Natural killer cell (primary cell): ENCODE results near the gene ITPR1. TPM values are rescaled to one million over a fixed set of nuclear protein-coding genes. Genes with fewer than 3 reads are reported as not detected.

Experiments
- ATAC-seq, 3 donors: fragments of 150-1000 bp in 2 of 3; fragments of 200-7000 bp in 1 of 3; cut with Tn5 transposase; 1 replicate in 1 of 3; 2 replicates in 2 of 3; pipeline ENCODE4 v1.10.0; 2021; ENCODE audit warnings: mild to moderate bottlenecking in 2 of 3, moderate library complexity in 2 of 3
- DNase-seq, 2 donors: peaks; one replicate each; pipeline versions ENCODE4 v3.0.0 to v3.0.0-alpha.2; 2013 to 2021; ENCODE audit warnings: mixed read lengths in 1 of 2
- H3K27ac ChIP-seq: one replicate; pipeline ENCODE4 v1.5.1; 2013; ENCODE audit warnings: mild to moderate bottlenecking, low read length
- H3K27me3 ChIP-seq: one replicate; pipeline ENCODE4 v1.6.1; 2013; ENCODE audit warnings: low read length; ENCODE audit not compliant: control insufficient read depth, insufficient read depth
- H3K36me3 ChIP-seq: one replicate; pipeline ENCODE4 v1.6.1; 2013; ENCODE audit warnings: low read length; ENCODE audit not compliant: control insufficient read depth, insufficient read depth
- H3K4me1 ChIP-seq: one replicate; pipeline ENCODE4 v1.6.1; 2013; ENCODE audit warnings: low read length; ENCODE audit not compliant: control insufficient read depth, insufficient read depth
- H3K4me3 ChIP-seq: one replicate; pipeline ENCODE4 v1.5.1; 2013; ENCODE audit warnings: low read length
- H3K9me3 ChIP-seq: one replicate; pipeline ENCODE4 v1.6.1; 2013; ENCODE audit warnings: low read length; ENCODE audit not compliant: control insufficient read depth, insufficient read depth
- H3K27ac Mint-ChIP-seq, 2 donors: one replicate each; pipeline ENCODE4 v1.8.0; 2022; ENCODE audit warnings: mild to moderate bottlenecking in 2 of 2, mixed read lengths in 2 of 2, moderate library complexity in 1 of 2
- H3K27me3 Mint-ChIP-seq, 2 donors: one replicate each; pipeline ENCODE4 v1.8.0; 2022; ENCODE audit warnings: low read depth in 2 of 2, mixed read lengths in 2 of 2
- H3K36me3 Mint-ChIP-seq: one replicate; pipeline ENCODE4 v1.8.0; 2022; ENCODE audit warnings: mixed read lengths
- H3K4me1 Mint-ChIP-seq, 2 donors: one replicate each; pipeline ENCODE4 v1.8.0; 2022; ENCODE audit warnings: mixed read lengths in 2 of 2
- H3K4me3 Mint-ChIP-seq: one replicate; pipeline ENCODE4 v1.8.0; 2022; ENCODE audit warnings: mild to moderate bottlenecking, moderate library complexity, mixed read lengths
- H3K9me3 Mint-ChIP-seq, 2 donors: one replicate each; pipeline ENCODE4 v1.8.0; 2022; ENCODE audit warnings: mixed read lengths in 2 of 2
- CTCF ChIP-seq: fragments of 200-600 bp; IDR thresholded peaks from one replicate; pipeline ENCODE4 v1.8.0; 2022; ENCODE audit warnings: antibody characterized with exemption
- WGBS: methylation state at CpG from one replicate; pipeline ENCODE4 v1.1.7; 2013; ENCODE audit warnings: missing lambda C conversion rate; ENCODE audit not compliant: insufficient coverage; 5-methylcytosine and 5-hydroxymethylcytosine counted together
- intact Hi-C: fragments of 100-400 bp; cut with micrococcal nuclease; formaldehyde crosslinking; loops from one replicate; pipeline ENCODE4 v1.14.2; 2022
- total RNA-seq, 4 donors: library from RNA; stranded (reverse); fragments of 120-200 nt in 1 of 4; gene quantifications; one replicate each; pipeline versions ENCODE4 v1.2.3 to v1.2.4, GENCODE V29; 2013 to 2022

The ITPR1 gene
- total RNA-seq, 3 donors from 2014 or later (not counting 1 experiment from before 2014, with no cell fraction given) = 86.7 to 123 (median 94.8) TPM

GRCh38 chr3:4819746-4820145 lies 326.6 kb downstream of the ITPR1 start:
- no peaks in the 10 kb centered on the region for H3K27me3 ChIP-seq
- H3K4me1 Mint-ChIP-seq = peaks cover 38 to 56% of the 10 kb centered on the region in 2 donors

GRCh38 chr3:4820296-4821121 lies 327.4 kb downstream of the ITPR1 start:
- intact Hi-C loops = loop anchor here (2.0 kb wide), 1 partner anchor 72 kb away; no protein-coding TSS in a partner anchor
- no peak overlapping the region for H3K4me3 Mint-ChIP-seq
- WGBS = 91% methylated on average over 17 of the region's 17 CpGs

More at GRCh38 chr3:4819746-4820145, 326.6 kb downstream of the ITPR1 start:
- Mint-ChIP-seq H3K27ac (peak overlapping the region; percentile 59 to 97), H3K36me3 (peaks cover 7% of the 10 kb centered on the region), H3K4me3 (no peak overlapping the region), H3K9me3 (no peaks in the 10 kb centered on the region), H3K27me3 (no peaks in the 10 kb centered on the region)
- Histone ChIP-seq H3K9me3 (no peaks in the 10 kb centered on the region), H3K4me3 (no peak overlapping the region), H3K27ac (no peak overlapping the region), H3K36me3 (peaks cover 17% of the 10 kb centered on the region), H3K4me1 (peaks cover 27% of the 10 kb centered on the region)
- TF ChIP-seq CTCF = no peak
- DNase-seq (no peak), ATAC-seq (no peak)
- 67% methylated on average over 3 of the region's 3 CpGs for WGBS
- intact Hi-C loops = loop anchor here (2.0 kb wide), 1 partner anchor 71 kb away; no protein-coding TSS in a partner anchor

GRCh38 chr3:4821338-4821737 lies 328.2 kb downstream of the ITPR1 start:
- Histone ChIP-seq H3K4me3 (no peak overlapping the region), H3K27ac (peak overlapping the region; percentile 46), H3K9me3 (no peaks in the 10 kb centered on the region), H3K36me3 (peaks cover 17% of the 10 kb centered on the region), H3K4me1 (peaks cover 40% of the 10 kb centered on the region), H3K27me3 (no peaks in the 10 kb centered on the region)
- Mint-ChIP-seq H3K27ac (peak overlapping the region; percentile 59 to 97), H3K4me1 (peaks cover 45 to 63% of the 10 kb centered on the region in 2 donors), H3K36me3 (peaks cover 7% of the 10 kb centered on the region), H3K4me3 (peak overlapping the region; percentile 76), H3K27me3 (no peaks in the 10 kb centered on the region), H3K9me3 (no peaks in the 10 kb centered on the region)
- WGBS = 93% methylated on average over 2 of the region's 2 CpGs
- intact Hi-C loops = loop anchor here (2.0 kb wide), 1 partner anchor 73 kb away; no protein-coding TSS in a partner anchor
- no peak for TF ChIP-seq CTCF
- no peak for DNase-seq
- peak in 1 of 3 donors; percentile 9 for ATAC-seq

More at GRCh38 chr3:4820296-4821121, 327.4 kb downstream of the ITPR1 start:
- Mint-ChIP-seq H3K27ac (peak overlapping the region; percentile 59 to 97), H3K4me1 (peaks cover 38 to 56% of the 10 kb centered on the region in 2 donors), H3K9me3 (no peaks in the 10 kb centered on the region), H3K27me3 (no peaks in the 10 kb centered on the region), H3K36me3 (peaks cover 7% of the 10 kb centered on the region)
- Histone ChIP-seq H3K4me1 (peaks cover 32% of the 10 kb centered on the region), H3K9me3 (no peaks in the 10 kb centered on the region), H3K27me3 (no peaks in the 10 kb centered on the region), H3K27ac (no peak overlapping the region), H3K36me3 (peaks cover 17% of the 10 kb centered on the region), H3K4me3 (no peak overlapping the region)
- DNase-seq = peak in 1 of 2 donors; percentile 53
- no peak for ATAC-seq
- TF ChIP-seq CTCF = no peak
